Loucy (cell line): Measurements from ENCODE around the gene MS4A6A.
"Not testable (repeated sequence)": the region's sequence is repeated elsewhere in the genome, so short reads cannot be mapped to it uniquely, and the experiment has no call there.

Source experiments
- H2AFZ ChIP-seq: fragments of 200-600 bp; sonication (generic); 2 replicates; pipeline ENCODE4 v1.6.0; 2016; ENCODE audit warnings: antibody characterized with exemption, mild to moderate bottlenecking, low read length, moderate library complexity
- H3F3A ChIP-seq: fragments of 200-600 bp; 2 replicates; pipeline ENCODE4 v1.6.0; 2016; ENCODE audit warnings: antibody characterized with exemption, low read depth, mild to moderate bottlenecking
- H3K27me3 ChIP-seq: fragments of 200-600 bp; sonication (generic); 2 replicates; pipeline ENCODE4 v1.6.1; 2014; ENCODE audit warnings: low read length, mild to moderate bottlenecking; ENCODE audit not compliant: insufficient read depth, poor library complexity, severe bottlenecking
- H3K36me3 ChIP-seq: fragments of 200-600 bp; sonication (generic); 2 replicates; pipeline ENCODE4 v1.6.1; 2016; ENCODE audit warnings: low read length; ENCODE audit not compliant: insufficient read depth
- H3K4me1 ChIP-seq: fragments of 200-600 bp; sonication (generic); 2 replicates; pipeline ENCODE4 v1.5.1; 2014; ENCODE audit warnings: low read length, mild to moderate bottlenecking; ENCODE audit not compliant: insufficient read depth, poor library complexity, severe bottlenecking
- H3K4me2 ChIP-seq: fragments of 200-600 bp; sonication (generic); 2 replicates; pipeline ENCODE4 v1.6.0; 2014; ENCODE audit warnings: antibody characterized with exemption, low read length, low read depth, mild to moderate bottlenecking; ENCODE audit not compliant: poor library complexity, severe bottlenecking
- H3K4me3 ChIP-seq: fragments of 200-600 bp; sonication (generic); 2 replicates; pipeline ENCODE4 v1.5.1; 2014; ENCODE audit warnings: low read length, mild to moderate bottlenecking, mixed read lengths; ENCODE audit not compliant: poor library complexity, severe bottlenecking
- H3K79me2 ChIP-seq: fragments of 200-600 bp; sonication (generic); 2 replicates; pipeline ENCODE4 v1.6.1; 2014; ENCODE audit warnings: low read length; ENCODE audit not compliant: insufficient read depth
- H3K9ac ChIP-seq: fragments of 200-600 bp; sonication (generic); 2 replicates; pipeline ENCODE4 v1.6.0; 2014; ENCODE audit warnings: mild to moderate bottlenecking, low read depth, low read length, moderate library complexity; ENCODE audit not compliant: poor library complexity, severe bottlenecking
- H3K9me2 ChIP-seq: fragments of 200-600 bp; sonication (generic); replicated peaks from 2 replicates; pipeline ENCODE4 v1.6.1; 2016; ENCODE audit warnings: low read depth, low read length, mixed read lengths
- H3K9me3 ChIP-seq: fragments of 200-600 bp; sonication (generic); 2 replicates; pipeline ENCODE4 v1.6.1; 2014; ENCODE audit warnings: mild to moderate bottlenecking, antibody characterized with exemption, low read length, low read depth; ENCODE audit not compliant: insufficient read depth
- H4K20me1 ChIP-seq: fragments of 200-600 bp; sonication (generic); 2 replicates; pipeline ENCODE4 v1.6.0; 2014; ENCODE audit warnings: antibody characterized with exemption, low read length, mild to moderate bottlenecking; ENCODE audit not compliant: insufficient read depth, poor library complexity, severe bottlenecking
- EZH2phosphoT487 ChIP-seq: fragments of 200-600 bp; IDR thresholded peaks from 2 replicates; pipeline ENCODE4 v1.6.1; 2018; ENCODE audit warnings: antibody characterized with exemption, mild to moderate bottlenecking, moderate library complexity, borderline replicate concordance
- TF ChIP-seq, protein P1 (sequence below): fragments of 200-600 bp; sonication (generic); conservative IDR thresholded peaks from 2 replicates; pipeline ENCODE4 v1.5.1; 2014; ENCODE audit warnings: mild to moderate bottlenecking, antibody characterized with exemption, low read length

Gene MS4A6A

DNA sequence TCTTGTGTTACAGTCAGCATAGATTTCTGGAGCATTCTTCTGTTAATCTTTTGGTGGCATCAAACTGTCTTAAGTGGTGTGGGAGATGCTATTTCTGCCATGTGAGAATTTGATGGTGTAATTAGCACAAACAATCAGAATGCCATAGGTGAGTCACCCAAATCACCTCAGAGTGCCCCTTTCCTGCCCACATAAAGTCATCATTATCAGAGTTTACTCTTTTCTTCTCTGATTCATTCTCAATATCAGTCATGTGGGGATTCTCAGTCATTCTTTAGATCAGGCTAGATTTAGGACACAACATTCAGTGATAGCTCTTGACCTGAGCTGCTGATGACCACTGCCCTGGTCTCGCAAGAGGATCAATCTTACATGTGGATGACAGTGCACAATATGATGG, 23.7 kb upstream of the MS4A6A start:
- no peaks in the 10 kb centered on the region for H3K36me3 ChIP-seq
- TF ChIP-seq EZH2phosphoT487, result no peak
- TF ChIP-seq, protein P1, sequence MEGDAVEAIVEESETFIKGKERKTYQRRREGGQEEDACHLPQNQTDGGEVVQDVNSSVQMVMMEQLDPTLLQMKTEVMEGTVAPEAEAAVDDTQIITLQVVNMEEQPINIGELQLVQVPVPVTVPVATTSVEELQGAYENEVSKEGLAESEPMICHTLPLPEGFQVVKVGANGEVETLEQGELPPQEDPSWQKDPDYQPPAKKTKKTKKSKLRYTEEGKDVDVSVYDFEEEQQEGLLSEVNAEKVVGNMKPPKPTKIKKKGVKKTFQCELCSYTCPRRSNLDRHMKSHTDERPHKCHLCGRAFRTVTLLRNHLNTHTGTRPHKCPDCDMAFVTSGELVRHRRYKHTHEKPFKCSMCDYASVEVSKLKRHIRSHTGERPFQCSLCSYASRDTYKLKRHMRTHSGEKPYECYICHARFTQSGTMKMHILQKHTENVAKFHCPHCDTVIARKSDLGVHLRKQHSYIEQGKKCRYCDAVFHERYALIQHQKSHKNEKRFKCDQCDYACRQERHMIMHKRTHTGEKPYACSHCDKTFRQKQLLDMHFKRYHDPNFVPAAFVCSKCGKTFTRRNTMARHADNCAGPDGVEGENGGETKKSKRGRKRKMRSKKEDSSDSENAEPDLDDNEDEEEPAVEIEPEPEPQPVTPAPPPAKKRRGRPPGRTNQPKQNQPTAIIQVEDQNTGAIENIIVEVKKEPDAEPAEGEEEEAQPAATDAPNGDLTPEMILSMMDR, result no peak

DNA sequence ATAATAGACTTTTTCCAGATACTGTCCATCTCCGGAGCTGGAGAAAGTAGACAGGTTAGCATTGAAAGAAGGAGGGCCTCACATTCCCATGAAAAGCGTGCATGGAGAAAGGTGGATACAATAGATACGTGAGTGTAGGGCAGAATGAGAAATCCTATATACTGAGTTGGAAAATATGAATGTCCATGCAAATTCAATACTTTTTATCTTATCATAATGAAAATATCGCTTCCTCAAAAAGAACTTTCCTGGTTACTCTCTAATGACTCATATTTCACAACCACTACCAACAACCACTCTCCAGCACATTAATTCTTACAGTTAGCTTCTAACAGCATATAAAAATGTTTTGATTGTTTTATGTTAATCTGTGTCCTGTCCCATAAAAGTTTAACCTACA, 22.0 kb upstream of the MS4A6A start:
- Histone ChIP-seq H3K9ac (no peak overlapping the region), H3K9me2 (no peaks in the 10 kb centered on the region), H4K20me1 (no peaks in the 10 kb centered on the region), H3K4me1 (no peaks in the 10 kb centered on the region), H2AFZ (no peak overlapping the region), H3K4me2 (no peak overlapping the region), H3K4me3 (no peak overlapping the region), H3K27me3 (no peaks in the 10 kb centered on the region), H3K9me3 (no peaks in the 10 kb centered on the region), H3K36me3 (no peaks in the 10 kb centered on the region), H3F3A (no peaks in the 10 kb centered on the region), H3K79me2 (no peaks in the 10 kb centered on the region)
- TF ChIP-seq, protein P1, result no peak
- no peak for TF ChIP-seq EZH2phosphoT487

More for the DNA sequence above, 23.7 kb upstream of the MS4A6A start:
- Histone ChIP-seq H3F3A (no peaks in the 10 kb centered on the region), H3K4me1 (no peaks in the 10 kb centered on the region), H3K4me2 (no peak overlapping the region), H4K20me1 (no peaks in the 10 kb centered on the region), H2AFZ (no peak overlapping the region), H3K9me2 (no peaks in the 10 kb centered on the region), H3K9me3 (no peaks in the 10 kb centered on the region), H3K27me3 (no peaks in the 10 kb centered on the region), H3K9ac (no peak overlapping the region), H3K79me2 (no peaks in the 10 kb centered on the region), H3K4me3 (no peak overlapping the region)

DNA sequence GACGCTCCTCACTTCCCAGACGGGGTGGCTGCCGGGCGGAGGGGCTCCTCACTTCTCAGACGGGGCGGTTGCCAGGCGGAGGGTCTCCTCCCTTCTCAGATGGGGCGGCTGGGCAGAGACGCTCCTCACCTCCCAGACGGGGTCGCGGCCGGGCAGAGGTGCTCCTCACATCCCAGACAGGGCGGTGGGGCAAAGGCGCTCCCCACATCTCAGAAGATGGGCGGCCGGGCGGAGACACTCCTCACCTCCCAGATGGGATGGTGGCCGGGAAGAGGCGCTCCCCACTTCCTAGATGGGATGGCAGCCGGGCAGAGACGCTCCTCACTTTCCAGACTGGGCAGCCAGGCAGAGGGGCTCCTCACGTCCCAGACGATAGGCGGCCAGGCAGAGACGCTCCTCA, 18.5 kb upstream of the MS4A6A start:
- H3K9me2 ChIP-seq, H3K4me2 ChIP-seq, H3K4me3 ChIP-seq, H3K4me1 ChIP-seq, H3K27me3 ChIP-seq, H3K79me2 ChIP-seq, H2AFZ ChIP-seq, H3K36me3 ChIP-seq, H3K9me3 ChIP-seq, H3F3A ChIP-seq, H3K9ac ChIP-seq, H4K20me1 ChIP-seq: not testable (repeated sequence)

DNA sequence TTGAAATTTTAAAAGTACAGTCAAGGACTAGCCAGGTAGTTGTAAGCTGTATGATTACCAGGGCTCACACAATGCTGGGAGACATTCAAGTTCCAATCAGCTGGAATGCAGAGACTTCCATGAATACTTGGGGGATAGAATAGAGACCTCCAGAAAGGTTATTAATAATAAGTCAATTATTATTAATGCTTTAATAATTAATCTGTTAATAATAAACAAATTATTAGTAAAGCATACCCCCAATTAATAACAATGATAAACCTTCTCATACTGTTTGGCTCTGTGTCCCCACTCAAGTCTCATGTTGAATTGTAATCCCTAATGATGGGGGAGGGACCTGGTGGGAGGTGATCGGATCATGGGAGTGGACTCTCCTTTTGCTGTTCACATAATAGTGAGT, 14.6 kb upstream of the MS4A6A start:
- no peak overlapping the region for H3K9ac ChIP-seq
- no peak overlapping the region for H2AFZ ChIP-seq
- H3K36me3 ChIP-seq, result no peaks in the 10 kb centered on the region
- no peaks in the 10 kb centered on the region for H3K9me2 ChIP-seq
- H3F3A ChIP-seq, result no peaks in the 10 kb centered on the region
- no peak overlapping the region for H3K4me3 ChIP-seq
- H3K79me2 ChIP-seq, result no peaks in the 10 kb centered on the region
- peaks cover 19% of the 10 kb centered on the region for H3K4me1 ChIP-seq
- H3K4me2 ChIP-seq, result no peak overlapping the region
- TF ChIP-seq EZH2phosphoT487, result no peak
- TF ChIP-seq, protein P1, result no peak
- H3K9me3 ChIP-seq, result peaks cover 5% of the 10 kb centered on the region; the same call in 1 of the 2 replicates
- no peaks in the 10 kb centered on the region for H3K27me3 ChIP-seq
- no peaks in the 10 kb centered on the region for H4K20me1 ChIP-seq
